DOHH2 (cell line): Measurements from ENCODE around the gene ST14.

Source experiments
- H3F3A ChIP-seq: fragments of 200-600 bp; sonication (generic), shearing (Covaris generic); 2 replicates; pipeline ENCODE4 v1.6.0; 2016; ENCODE audit warnings: antibody characterized with exemption, mild to moderate bottlenecking; ENCODE audit not compliant: control insufficient read depth, insufficient read depth
- H3K27ac ChIP-seq: fragments of 200-600 bp; sonication (generic); 2 replicates; pipeline ENCODE4 v1.5.1; 2014; ENCODE audit warnings: low read depth, mild to moderate bottlenecking, low read length, moderate library complexity
- H3K27me3 ChIP-seq: fragments of 200-600 bp; sonication (generic); 2 replicates; pipeline ENCODE4 v1.6.1; 2014; ENCODE audit warnings: mild to moderate bottlenecking, low read length, mixed read lengths; ENCODE audit not compliant: control insufficient read depth
- H3K36me3 ChIP-seq: fragments of 200-600 bp; sonication (generic); 2 replicates; pipeline ENCODE4 v1.6.1; 2014; ENCODE audit warnings: mild to moderate bottlenecking, low read length, moderate library complexity, mixed read lengths; ENCODE audit not compliant: control insufficient read depth
- H3K4me1 ChIP-seq: fragments of 200-600 bp; sonication (generic); 2 replicates; pipeline ENCODE4 v1.6.1; 2014; ENCODE audit warnings: mild to moderate bottlenecking, low read length, mixed read lengths; ENCODE audit not compliant: control insufficient read depth
- H3K4me2 ChIP-seq: fragments of 200-600 bp; sonication (generic); 2 replicates; pipeline ENCODE4 v1.6.0; 2014; ENCODE audit warnings: mild to moderate bottlenecking, low read length, moderate library complexity
- H3K4me3 ChIP-seq: fragments of 200-600 bp; sonication (generic); 2 replicates; pipeline ENCODE4 v1.5.1; 2014; ENCODE audit warnings: mild to moderate bottlenecking, low read length, mixed read lengths
- H3K79me2 ChIP-seq: fragments of 200-600 bp; sonication (generic); 2 replicates; pipeline ENCODE4 v1.6.1; 2014; ENCODE audit warnings: mild to moderate bottlenecking, low read length, mixed read lengths; ENCODE audit not compliant: control insufficient read depth
- H3K9me2 ChIP-seq: fragments of 200-600 bp; sonication (generic); replicated peaks from 2 replicates; pipeline ENCODE4 v1.6.1; 2014; ENCODE audit warnings: mild to moderate bottlenecking, low read length, mixed read lengths; ENCODE audit not compliant: control insufficient read depth
- H3K9me3 ChIP-seq: fragments of 200-600 bp; sonication (generic); 2 replicates; pipeline ENCODE4 v1.6.1; 2014; ENCODE audit warnings: antibody characterized with exemption, low read length, mixed read lengths; ENCODE audit not compliant: control insufficient read depth, insufficient read depth
- H4K20me1 ChIP-seq: fragments of 200-600 bp; sonication (generic); 2 replicates; pipeline ENCODE4 v1.6.0; 2014; ENCODE audit warnings: low read depth, mild to moderate bottlenecking, antibody characterized with exemption, low read length, moderate library complexity; ENCODE audit not compliant: control insufficient read depth, insufficient read depth
- EZH2phosphoT487 ChIP-seq: fragments of 200-600 bp; sonication (generic); IDR thresholded peaks from 2 replicates; pipeline ENCODE4 v1.6.1; 2017; ENCODE audit warnings: borderline replicate concordance, mild to moderate bottlenecking, antibody characterized with exemption, low read length, moderate library complexity, mixed read lengths
- TF ChIP-seq, protein P1 (sequence below): fragments of 200-600 bp; sonication (generic); IDR thresholded peaks from one replicate; pipeline ENCODE4 v1.5.1; 2014; ENCODE audit warnings: antibody characterized with exemption, mild to moderate bottlenecking, low read depth, low read length; ENCODE audit not compliant: poor library complexity, severe bottlenecking

The ST14 gene

DNA sequence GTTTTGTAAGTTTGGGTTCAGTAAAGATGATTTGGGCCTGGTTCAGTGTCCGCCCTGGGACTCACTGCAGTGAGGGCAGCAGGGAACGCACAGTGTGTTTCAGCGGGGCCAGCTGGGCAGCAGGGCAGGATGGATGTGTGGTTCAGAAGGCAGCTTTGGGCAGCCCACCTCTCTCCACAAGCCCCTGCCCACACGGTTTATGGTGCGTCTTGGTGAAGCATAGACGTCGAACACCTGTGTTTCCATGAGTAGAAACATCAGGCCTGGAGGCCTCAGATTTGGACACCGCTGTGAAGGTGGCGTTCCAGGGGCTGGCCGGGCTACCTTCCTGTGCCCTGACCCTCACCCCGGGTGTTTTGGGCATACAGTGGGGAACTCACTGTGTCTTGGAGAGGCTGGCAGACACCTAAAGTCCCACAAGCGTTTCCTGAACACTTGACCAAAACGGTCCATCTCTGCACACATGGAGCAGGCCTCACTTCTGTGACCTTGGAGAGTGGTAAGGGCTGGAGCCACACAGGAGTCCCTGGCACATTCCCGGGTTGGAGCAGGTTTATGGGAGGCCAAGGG is 59.0 kb downstream of the ST14 start:
- no peak for TF ChIP-seq EZH2phosphoT487
- Histone ChIP-seq H3K9me2 (no peaks in the 10 kb centered on the region), H3K9me3 (no peaks in the 10 kb centered on the region), H3F3A (peaks cover 8% of the 10 kb centered on the region), H3K4me2 (no peak overlapping the region), H3K4me1 (no peaks in the 10 kb centered on the region), H3K4me3 (no peak overlapping the region), H3K36me3 (peaks cover 9% of the 10 kb centered on the region), H3K27ac (no peak overlapping the region), H4K20me1 (peaks cover 5% of the 10 kb centered on the region; the same call in 1 of the 2 replicates), H3K27me3 (no peaks in the 10 kb centered on the region), H3K79me2 (no peaks in the 10 kb centered on the region)

DNA sequence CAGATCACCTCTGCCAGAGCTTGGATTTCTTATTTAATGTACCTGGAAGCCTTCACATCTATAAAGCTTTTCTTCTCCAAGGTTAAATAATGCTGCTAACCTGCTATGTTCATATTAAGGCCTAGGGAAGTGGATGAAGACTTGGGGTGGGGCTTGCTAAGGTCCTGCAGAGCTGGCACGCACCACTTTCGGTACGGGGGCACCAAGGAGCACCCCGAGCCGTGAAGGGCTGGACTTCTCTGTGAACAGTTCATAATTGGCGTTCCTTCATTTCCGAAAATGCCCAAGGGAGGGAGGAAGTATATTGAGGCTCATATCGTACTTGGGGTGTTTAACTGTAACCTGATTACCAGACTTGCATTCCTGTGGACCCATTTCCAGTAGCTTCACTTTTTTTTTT is 59.6 kb downstream of the ST14 start:
- TF ChIP-seq EZH2phosphoT487 = no peak
- TF ChIP-seq, protein P1, sequence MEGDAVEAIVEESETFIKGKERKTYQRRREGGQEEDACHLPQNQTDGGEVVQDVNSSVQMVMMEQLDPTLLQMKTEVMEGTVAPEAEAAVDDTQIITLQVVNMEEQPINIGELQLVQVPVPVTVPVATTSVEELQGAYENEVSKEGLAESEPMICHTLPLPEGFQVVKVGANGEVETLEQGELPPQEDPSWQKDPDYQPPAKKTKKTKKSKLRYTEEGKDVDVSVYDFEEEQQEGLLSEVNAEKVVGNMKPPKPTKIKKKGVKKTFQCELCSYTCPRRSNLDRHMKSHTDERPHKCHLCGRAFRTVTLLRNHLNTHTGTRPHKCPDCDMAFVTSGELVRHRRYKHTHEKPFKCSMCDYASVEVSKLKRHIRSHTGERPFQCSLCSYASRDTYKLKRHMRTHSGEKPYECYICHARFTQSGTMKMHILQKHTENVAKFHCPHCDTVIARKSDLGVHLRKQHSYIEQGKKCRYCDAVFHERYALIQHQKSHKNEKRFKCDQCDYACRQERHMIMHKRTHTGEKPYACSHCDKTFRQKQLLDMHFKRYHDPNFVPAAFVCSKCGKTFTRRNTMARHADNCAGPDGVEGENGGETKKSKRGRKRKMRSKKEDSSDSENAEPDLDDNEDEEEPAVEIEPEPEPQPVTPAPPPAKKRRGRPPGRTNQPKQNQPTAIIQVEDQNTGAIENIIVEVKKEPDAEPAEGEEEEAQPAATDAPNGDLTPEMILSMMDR = no peak
- H3K36me3 ChIP-seq = peaks cover 4% of the 10 kb centered on the region; the same call in 1 of the 2 replicates
- H3K27me3 ChIP-seq = no peaks in the 10 kb centered on the region
- H3K9me2 ChIP-seq = no peaks in the 10 kb centered on the region
- H3K9me3 ChIP-seq = no peaks in the 10 kb centered on the region
- no peak overlapping the region for H3K4me3 ChIP-seq
- H3K4me2 ChIP-seq = no peak overlapping the region
- H3F3A ChIP-seq = peaks cover 8% of the 10 kb centered on the region
- H3K4me1 ChIP-seq = no peaks in the 10 kb centered on the region
- H4K20me1 ChIP-seq = no peaks in the 10 kb centered on the region
- no peaks in the 10 kb centered on the region for H3K79me2 ChIP-seq
- no peak overlapping the region for H3K27ac ChIP-seq

DNA sequence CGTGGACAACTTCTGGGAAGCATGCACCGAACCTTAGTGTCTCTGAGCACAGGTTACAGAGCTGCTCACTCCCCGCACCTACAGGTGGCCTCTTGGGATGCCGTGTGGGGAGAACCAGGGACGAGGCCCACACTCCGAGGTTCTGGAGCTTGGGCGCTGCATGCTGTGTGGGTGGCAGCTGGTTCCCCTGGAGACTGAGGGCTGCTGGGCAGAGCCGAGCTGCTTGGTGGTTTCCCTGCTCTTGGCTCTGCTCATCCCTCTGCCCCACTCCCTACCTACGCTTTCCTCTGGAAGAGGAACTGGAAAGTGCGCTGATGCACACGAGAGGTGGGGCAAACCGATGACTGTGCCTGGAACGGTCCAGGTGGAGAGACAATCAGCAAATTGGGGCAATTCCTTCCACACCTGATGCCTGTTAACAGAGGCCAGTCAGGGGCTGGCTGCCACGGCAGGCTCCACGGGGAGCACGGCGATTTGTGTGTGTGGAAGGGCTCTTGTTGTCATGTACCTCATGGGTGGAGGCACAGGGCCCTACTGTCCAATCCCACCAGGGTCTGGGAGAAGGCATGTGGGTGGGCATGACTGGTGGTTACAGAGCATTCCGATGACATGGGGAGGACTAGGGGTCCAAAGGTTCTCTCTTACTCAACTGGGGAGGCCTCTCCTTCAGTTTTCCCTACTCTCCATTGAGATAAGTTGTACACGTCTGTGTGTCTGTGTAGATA is 60.9 kb downstream of the ST14 start:
- H3K4me2 ChIP-seq = no peak overlapping the region
- no peaks in the 10 kb centered on the region for H3K79me2 ChIP-seq
- no peaks in the 10 kb centered on the region for H3K36me3 ChIP-seq
- H3K27ac ChIP-seq = no peak overlapping the region
- no peaks in the 10 kb centered on the region for H3K4me1 ChIP-seq
- no peak overlapping the region for H3K4me3 ChIP-seq
- no peaks in the 10 kb centered on the region for H3K9me3 ChIP-seq
- TF ChIP-seq, protein P1 = no peak
- TF ChIP-seq EZH2phosphoT487 = no peak
- no peaks in the 10 kb centered on the region for H3K27me3 ChIP-seq
- no peaks in the 10 kb centered on the region for H4K20me1 ChIP-seq
- H3K9me2 ChIP-seq = no peaks in the 10 kb centered on the region
- H3F3A ChIP-seq = peaks cover 8% of the 10 kb centered on the region

DNA sequence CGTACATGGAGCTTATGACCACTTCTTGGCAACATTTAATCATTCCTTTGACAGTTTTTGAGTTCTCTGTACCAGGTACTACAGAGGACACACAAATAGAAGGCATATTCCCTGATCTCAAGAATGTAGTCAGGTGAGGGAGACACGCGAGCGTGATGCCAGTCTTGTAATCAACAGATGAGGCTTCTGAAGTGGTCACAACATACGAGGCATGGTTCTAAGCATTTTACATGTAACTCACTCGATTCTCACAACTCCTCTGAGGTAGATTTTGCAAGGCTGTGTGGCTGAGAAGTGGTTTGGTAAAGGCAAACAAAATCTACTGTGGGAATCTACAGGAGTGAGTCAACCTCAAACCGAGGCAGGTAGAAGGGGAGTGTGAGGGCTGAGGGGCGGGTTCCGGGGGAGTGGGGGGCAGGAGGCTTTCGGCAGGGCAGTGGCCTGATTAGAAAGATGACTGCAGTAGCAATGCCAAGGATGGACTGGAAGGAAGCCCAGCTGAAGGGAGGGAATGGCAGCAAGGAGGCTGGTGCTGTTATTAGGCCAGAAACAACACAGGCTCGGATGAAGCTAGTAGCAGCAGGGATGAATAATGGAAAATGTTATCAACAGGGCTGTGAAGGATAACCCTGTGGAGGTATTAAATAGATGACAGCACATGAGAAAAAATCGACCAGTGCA is 63.8 kb downstream of the ST14 start:
- no peak overlapping the region for H3K4me2 ChIP-seq
- no peaks in the 10 kb centered on the region for H3K9me3 ChIP-seq
- no peaks in the 10 kb centered on the region for H3F3A ChIP-seq
- no peak overlapping the region for H3K27ac ChIP-seq
- no peaks in the 10 kb centered on the region for H3K79me2 ChIP-seq
- H4K20me1 ChIP-seq = no peaks in the 10 kb centered on the region
- no peaks in the 10 kb centered on the region for H3K9me2 ChIP-seq
- no peaks in the 10 kb centered on the region for H3K27me3 ChIP-seq
- no peaks in the 10 kb centered on the region for H3K36me3 ChIP-seq
- no peak overlapping the region for H3K4me3 ChIP-seq
- no peaks in the 10 kb centered on the region for H3K4me1 ChIP-seq
- TF ChIP-seq, protein P1 = no peak
- TF ChIP-seq EZH2phosphoT487 = no peak
